Calu3 (cell line): ENCODE data around the gene HECTD2. TPM values are rescaled to one million over a fixed set of nuclear protein-coding genes. Genes with fewer than 3 reads are reported as not detected.

Experiments
- BruUV-seq: library from RNA; stranded (reverse); fragments of 400-500 nt; replicated peaks from 2 replicates; lab custom pipeline; 2021; lab: Mats Ljungman, UMichigan
- CTCF ChIA-PET: fragments of 300-600 bp; sonication (Branson Sonifier 250); formaldehyde crosslinking; loops from one replicate; lab custom pipeline; 2022; ENCODE audit warnings: antibody characterized with exemption; lab: Charles Lee
- DNase-seq: peaks from one replicate; pipeline ENCODE4 v3.0.0; 2022
- H3K27ac Mint-ChIP-seq: one replicate; pipeline ENCODE4 v1.8.0; 2022; ENCODE audit warnings: mixed read lengths; ENCODE audit not compliant: unreplicated experiment
- H3K27me3 Mint-ChIP-seq: one replicate; pipeline ENCODE4 v1.8.0; 2022; ENCODE audit warnings: mixed read lengths; ENCODE audit not compliant: unreplicated experiment
- H3K36me3 Mint-ChIP-seq: one replicate; pipeline ENCODE4 v1.8.0; 2022; ENCODE audit warnings: mild to moderate bottlenecking, moderate library complexity, mixed read lengths; ENCODE audit not compliant: insufficient read depth, unreplicated experiment
- H3K4me1 Mint-ChIP-seq: one replicate; pipeline ENCODE4 v1.8.0; 2022; ENCODE audit warnings: mild to moderate bottlenecking, low read depth, mixed read lengths; ENCODE audit not compliant: unreplicated experiment
- H3K4me3 Mint-ChIP-seq: one replicate; pipeline ENCODE4 v1.8.0; 2022; ENCODE audit warnings: mild to moderate bottlenecking, low read depth, moderate library complexity, mixed read lengths; ENCODE audit not compliant: unreplicated experiment
- H3K9me3 Mint-ChIP-seq: one replicate; pipeline ENCODE4 v1.8.0; 2022; ENCODE audit warnings: low read depth, mixed read lengths; ENCODE audit not compliant: unreplicated experiment
- intact Hi-C: fragments of 100-400 bp; cut with micrococcal nuclease; formaldehyde crosslinking; loops from one replicate; pipeline ENCODE4 v1.10.0; 2022; ENCODE audit not compliant: unreplicated experiment
- total RNA-seq: library from RNA; stranded (reverse); gene quantifications from 2 replicates; pipeline ENCODE4 v1.2.3, GENCODE V29; 2022
- TF ChIP-seq, protein P1 (sequence below): fragments of 200-600 bp; IDR thresholded peaks from one replicate; pipeline ENCODE4 v1.8.0; 2022; ENCODE audit warnings: antibody characterized with exemption; ENCODE audit not compliant: unreplicated experiment

HECTD2 gene
- total RNA-seq, 1 experiment from 2014 or later, result 2.7 TPM

DNA sequence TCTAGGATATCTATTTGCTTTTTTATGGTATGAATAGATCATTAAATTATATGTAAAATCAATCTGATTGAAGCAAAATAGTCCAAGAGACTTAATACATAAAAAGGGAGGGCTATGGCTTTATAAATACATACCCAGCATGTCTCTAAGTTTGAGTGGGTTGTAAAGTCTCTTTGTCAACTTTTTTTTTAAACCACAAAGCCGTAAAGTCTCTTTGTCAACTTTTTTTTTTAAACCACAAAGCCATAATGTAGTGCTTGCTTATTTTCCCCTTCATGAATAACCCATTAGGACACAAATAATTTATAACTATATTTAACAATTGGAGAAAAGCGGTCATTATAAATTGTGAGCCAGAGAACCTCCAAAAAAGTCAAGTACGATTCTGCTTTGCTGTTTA lies 5.7 kb downstream of the HECTD2 start:
- DNase-seq, result no peak
- peaks cover 4% of the 10 kb centered on the region for H3K36me3 Mint-ChIP-seq
- H3K9me3 Mint-ChIP-seq, result no peaks in the 10 kb centered on the region
- TF ChIP-seq, protein P1, sequence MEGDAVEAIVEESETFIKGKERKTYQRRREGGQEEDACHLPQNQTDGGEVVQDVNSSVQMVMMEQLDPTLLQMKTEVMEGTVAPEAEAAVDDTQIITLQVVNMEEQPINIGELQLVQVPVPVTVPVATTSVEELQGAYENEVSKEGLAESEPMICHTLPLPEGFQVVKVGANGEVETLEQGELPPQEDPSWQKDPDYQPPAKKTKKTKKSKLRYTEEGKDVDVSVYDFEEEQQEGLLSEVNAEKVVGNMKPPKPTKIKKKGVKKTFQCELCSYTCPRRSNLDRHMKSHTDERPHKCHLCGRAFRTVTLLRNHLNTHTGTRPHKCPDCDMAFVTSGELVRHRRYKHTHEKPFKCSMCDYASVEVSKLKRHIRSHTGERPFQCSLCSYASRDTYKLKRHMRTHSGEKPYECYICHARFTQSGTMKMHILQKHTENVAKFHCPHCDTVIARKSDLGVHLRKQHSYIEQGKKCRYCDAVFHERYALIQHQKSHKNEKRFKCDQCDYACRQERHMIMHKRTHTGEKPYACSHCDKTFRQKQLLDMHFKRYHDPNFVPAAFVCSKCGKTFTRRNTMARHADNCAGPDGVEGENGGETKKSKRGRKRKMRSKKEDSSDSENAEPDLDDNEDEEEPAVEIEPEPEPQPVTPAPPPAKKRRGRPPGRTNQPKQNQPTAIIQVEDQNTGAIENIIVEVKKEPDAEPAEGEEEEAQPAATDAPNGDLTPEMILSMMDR, result no peak
- no TSS peak for BruUV-seq
- intact Hi-C loops, result no loop called here
- no peaks in the 10 kb centered on the region for H3K27me3 Mint-ChIP-seq
- CTCF ChIA-PET, result no interaction called here
- no peak overlapping the region for H3K27ac Mint-ChIP-seq
- H3K4me3 Mint-ChIP-seq, result no peak overlapping the region
- H3K4me1 Mint-ChIP-seq, result peaks cover 2% of the 10 kb centered on the region

DNA sequence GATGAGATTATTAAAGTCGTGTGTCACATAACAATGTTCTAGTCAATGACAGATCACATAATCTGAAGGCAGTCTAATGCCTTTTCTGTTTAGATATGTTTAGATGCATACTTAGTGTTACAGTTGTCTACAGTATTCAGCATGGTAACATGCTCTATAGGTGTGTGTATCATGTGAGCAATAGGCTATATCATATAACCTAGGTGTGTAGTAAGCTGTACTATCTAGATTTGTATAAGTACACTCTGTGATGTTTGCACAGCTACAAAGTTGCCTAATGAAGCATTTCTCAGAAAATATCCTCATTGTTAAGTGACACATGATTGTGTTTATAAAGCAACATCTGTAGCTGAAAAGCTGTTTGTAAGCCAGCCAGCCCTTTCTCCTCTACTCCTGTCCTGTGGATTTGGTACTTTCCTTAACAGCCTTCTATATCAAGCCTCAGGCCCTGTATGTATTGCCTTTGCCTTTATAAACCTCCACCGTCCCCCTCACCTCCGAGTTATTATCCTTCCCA lies 6.3 kb downstream of the HECTD2 start:
- intact Hi-C loops, result no loop called here
- H3K4me1 Mint-ChIP-seq, result peaks cover 8% of the 10 kb centered on the region
- no peak for DNase-seq
- no peaks in the 10 kb centered on the region for H3K36me3 Mint-ChIP-seq
- BruUV-seq, result no TSS peak
- TF ChIP-seq, protein P1, result no peak
- H3K27ac Mint-ChIP-seq, result no peak overlapping the region
- H3K27me3 Mint-ChIP-seq, result no peaks in the 10 kb centered on the region
- no peaks in the 10 kb centered on the region for H3K9me3 Mint-ChIP-seq
- CTCF ChIA-PET, result no interaction called here
- H3K4me3 Mint-ChIP-seq, result no peak overlapping the region

- Mint-ChIP-seq H3K4me1 (peaks cover 10% of the 10 kb centered on the region), H3K36me3 (no peaks in the 10 kb centered on the region), H3K27ac (no peak overlapping the region), H3K4me3 (no peak overlapping the region), H3K27me3 (no peaks in the 10 kb centered on the region), H3K9me3 (no peaks in the 10 kb centered on the region)
- TF ChIP-seq, protein P1, result no peak
- no peak for DNase-seq
- no TSS peak for BruUV-seq
- intact Hi-C loops, result no loop called here
- CTCF ChIA-PET, result no interaction called here
Observed at GRCh38 chr10:91418416-91418815, 8.3 kb downstream of the HECTD2 start.

DNA sequence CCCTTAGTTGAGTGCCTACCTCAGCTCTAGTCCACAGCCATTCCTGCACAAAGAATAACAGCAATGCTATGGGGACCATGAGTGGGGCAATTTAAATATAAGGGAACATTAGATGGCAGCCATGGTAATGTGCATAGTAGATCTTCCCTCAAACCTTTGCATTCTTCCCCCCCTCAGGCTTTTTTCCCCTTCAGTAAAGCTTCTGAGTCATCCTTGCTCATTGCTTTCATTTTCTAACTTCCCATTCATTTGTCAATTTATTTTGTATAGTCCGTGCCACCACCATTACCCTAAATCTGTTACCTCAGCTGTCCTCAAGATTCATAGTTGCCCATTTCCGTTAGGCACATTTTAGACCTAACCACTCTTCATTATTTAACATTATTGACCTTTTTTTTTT lies 10.7 kb downstream of the HECTD2 start:
- H3K27me3 Mint-ChIP-seq, result no peaks in the 10 kb centered on the region
- BruUV-seq, result no TSS peak
- H3K4me3 Mint-ChIP-seq, result no peak overlapping the region
- TF ChIP-seq, protein P1, result no peak
- H3K4me1 Mint-ChIP-seq, result peaks cover 10% of the 10 kb centered on the region
- H3K36me3 Mint-ChIP-seq, result no peaks in the 10 kb centered on the region
- DNase-seq, result no peak
- H3K9me3 Mint-ChIP-seq, result no peaks in the 10 kb centered on the region
- intact Hi-C loops, result no loop called here
- CTCF ChIA-PET, result interaction anchor here (0.7 kb wide), 1 partner anchor 11 kb away, joined by 3 read pairs; no protein-coding TSS in a partner anchor
- no peak overlapping the region for H3K27ac Mint-ChIP-seq
